T-cell (primary cell): Measurements from ENCODE around the gene OPHN1. TPM values are rescaled to one million over a fixed set of nuclear protein-coding genes. Genes with fewer than 3 reads are reported as not detected.

ENCODE experiments used
- ATAC-seq, 4 experiments: fragments of 200-7000 bp in 3 of 4; fragments of 150-1000 bp in 1 of 4; cut with Tn5 transposase; replicated peaks in 1 of 4; 1 replicate in 3 of 4; 2 replicates in 1 of 4; pipeline ENCODE4 v1.10.0; 2021; ENCODE audit warnings: moderate library complexity in 3 of 4, mild to moderate bottlenecking in 2 of 4, moderate number of reproducible peaks in 1 of 4
- CTCF ChIA-PET, 2 donors: fragments of 300-600 bp; sonication (Branson Sonifier 250); formaldehyde crosslinking; loops; one replicate each; lab custom pipeline; 2022; ENCODE audit warnings: antibody characterized with exemption in 2 of 2; lab: Charles Lee
- POLR2A ChIA-PET, 2 donors: fragments of 300-600 bp; sonication (Branson Sonifier 250); formaldehyde crosslinking; loops; one replicate each; lab custom pipeline; 2022; ENCODE audit warnings: antibody characterized with exemption in 2 of 2; lab: Charles Lee
- DNase-seq, 35 experiments: peaks; one replicate each; pipeline versions ENCODE4 v3.0.0 to v3.0.0-alpha.2; 2013 to 2023
- H3K27ac ChIP-seq: one replicate; pipeline ENCODE4 v1.5.1; 2013; ENCODE audit warnings: low read length
- H3K27me3 ChIP-seq, 2 experiments: replicated peaks in 1 of 2; 1 replicate in 1 of 2; 2 replicates in 1 of 2; pipeline versions ENCODE4 v1.6.1 to v1.7.0; 2013; ENCODE audit warnings: low read length in 1 of 2, mixed read lengths in 1 of 2; ENCODE audit not compliant: control insufficient read depth in 2 of 2, insufficient read depth in 2 of 2; ENCODE audit errors: extremely low read depth in 1 of 2
- H3K36me3 ChIP-seq, 2 donors: 1 replicate in 1 of 2; 2 replicates in 1 of 2; pipeline versions ENCODE4 v1.6.1 to v1.7.0; 2013; ENCODE audit warnings: low read length in 1 of 2; ENCODE audit not compliant: control insufficient read depth in 2 of 2, insufficient read depth in 1 of 2; ENCODE audit errors: extremely low read depth in 1 of 2
- H3K4me1 ChIP-seq, 2 experiments: 1 replicate in 1 of 2; 2 replicates in 1 of 2; pipeline versions ENCODE4 v1.6.1 to v1.7.0; 2013; ENCODE audit warnings: low read length in 2 of 2, mixed read lengths in 1 of 2; ENCODE audit not compliant: insufficient read depth in 2 of 2, control insufficient read depth in 1 of 2; ENCODE audit errors: extremely low read depth in 1 of 2
- H3K4me3 ChIP-seq, 2 donors: 1 replicate in 1 of 2; 2 replicates in 1 of 2; pipeline versions ENCODE4 v1.5.1 to v1.7.0; 2013; ENCODE audit warnings: mild to moderate bottlenecking in 2 of 2, low read length in 1 of 2, moderate library complexity in 1 of 2; ENCODE audit not compliant: control insufficient read depth in 1 of 2; ENCODE audit errors: extremely low read depth in 1 of 2
- H3K9me3 ChIP-seq: 2 replicates; pipeline ENCODE4 v1.7.0; 2013
- H3K27ac Mint-ChIP-seq, 2 donors: one replicate each; pipeline ENCODE4 v1.8.0; 2020 to 2021; ENCODE audit warnings: mild to moderate bottlenecking in 2 of 2, mixed read lengths in 2 of 2
- H3K27me3 Mint-ChIP-seq, 2 donors: one replicate each; pipeline ENCODE4 v1.8.0; 2021 to 2022; ENCODE audit warnings: mixed read lengths in 2 of 2
- H3K36me3 Mint-ChIP-seq: one replicate; pipeline ENCODE4 v1.8.0; 2021; ENCODE audit warnings: mixed read lengths
- H3K4me1 Mint-ChIP-seq, 3 donors: one replicate each; pipeline ENCODE4 v1.8.0; 2020 to 2022; ENCODE audit warnings: mixed read lengths in 3 of 3, mild to moderate bottlenecking in 1 of 3
- H3K4me3 Mint-ChIP-seq, 3 donors: one replicate each; pipeline ENCODE4 v1.8.0; 2020 to 2022; ENCODE audit warnings: mild to moderate bottlenecking in 3 of 3, mixed read lengths in 3 of 3, moderate library complexity in 3 of 3
- H3K9me3 Mint-ChIP-seq, 3 donors: one replicate each; pipeline ENCODE4 v1.8.0; 2020 to 2022; ENCODE audit warnings: mixed read lengths in 3 of 3
- WGBS: methylation state at CpG from one replicate; pipeline ENCODE4 v1.1.5; 2013; ENCODE audit warnings: missing lambda C conversion rate; ENCODE audit not compliant: insufficient coverage; 5-methylcytosine and 5-hydroxymethylcytosine counted together
- total RNA-seq, 35 experiments: library from RNA in 6 of 35; stranded (reverse) in 6 of 35; fragments of 120-200 nt in 1 of 35; gene quantifications; one replicate each; pipeline versions ENCODE4 v1.2.1 to v1.2.4 and lab custom pipeline; 2013 to 2026

Gene OPHN1, protein sequence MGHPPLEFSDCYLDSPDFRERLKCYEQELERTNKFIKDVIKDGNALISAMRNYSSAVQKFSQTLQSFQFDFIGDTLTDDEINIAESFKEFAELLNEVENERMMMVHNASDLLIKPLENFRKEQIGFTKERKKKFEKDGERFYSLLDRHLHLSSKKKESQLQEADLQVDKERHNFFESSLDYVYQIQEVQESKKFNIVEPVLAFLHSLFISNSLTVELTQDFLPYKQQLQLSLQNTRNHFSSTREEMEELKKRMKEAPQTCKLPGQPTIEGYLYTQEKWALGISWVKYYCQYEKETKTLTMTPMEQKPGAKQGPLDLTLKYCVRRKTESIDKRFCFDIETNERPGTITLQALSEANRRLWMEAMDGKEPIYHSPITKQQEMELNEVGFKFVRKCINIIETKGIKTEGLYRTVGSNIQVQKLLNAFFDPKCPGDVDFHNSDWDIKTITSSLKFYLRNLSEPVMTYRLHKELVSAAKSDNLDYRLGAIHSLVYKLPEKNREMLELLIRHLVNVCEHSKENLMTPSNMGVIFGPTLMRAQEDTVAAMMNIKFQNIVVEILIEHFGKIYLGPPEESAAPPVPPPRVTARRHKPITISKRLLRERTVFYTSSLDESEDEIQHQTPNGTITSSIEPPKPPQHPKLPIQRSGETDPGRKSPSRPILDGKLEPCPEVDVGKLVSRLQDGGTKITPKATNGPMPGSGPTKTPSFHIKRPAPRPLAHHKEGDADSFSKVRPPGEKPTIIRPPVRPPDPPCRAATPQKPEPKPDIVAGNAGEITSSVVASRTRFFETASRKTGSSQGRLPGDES
- under 1 TPM; 0.07 to 0.25 (median 0.15) TPM for total RNA-seq
- 0.09 TPM for total RNA-seq (2013)
- 0 to 0.89 (median 0.23) reads per million in 29 experiments for total RNA-seq (lab: John Stamatoyannopoulos, UW)

DNA sequence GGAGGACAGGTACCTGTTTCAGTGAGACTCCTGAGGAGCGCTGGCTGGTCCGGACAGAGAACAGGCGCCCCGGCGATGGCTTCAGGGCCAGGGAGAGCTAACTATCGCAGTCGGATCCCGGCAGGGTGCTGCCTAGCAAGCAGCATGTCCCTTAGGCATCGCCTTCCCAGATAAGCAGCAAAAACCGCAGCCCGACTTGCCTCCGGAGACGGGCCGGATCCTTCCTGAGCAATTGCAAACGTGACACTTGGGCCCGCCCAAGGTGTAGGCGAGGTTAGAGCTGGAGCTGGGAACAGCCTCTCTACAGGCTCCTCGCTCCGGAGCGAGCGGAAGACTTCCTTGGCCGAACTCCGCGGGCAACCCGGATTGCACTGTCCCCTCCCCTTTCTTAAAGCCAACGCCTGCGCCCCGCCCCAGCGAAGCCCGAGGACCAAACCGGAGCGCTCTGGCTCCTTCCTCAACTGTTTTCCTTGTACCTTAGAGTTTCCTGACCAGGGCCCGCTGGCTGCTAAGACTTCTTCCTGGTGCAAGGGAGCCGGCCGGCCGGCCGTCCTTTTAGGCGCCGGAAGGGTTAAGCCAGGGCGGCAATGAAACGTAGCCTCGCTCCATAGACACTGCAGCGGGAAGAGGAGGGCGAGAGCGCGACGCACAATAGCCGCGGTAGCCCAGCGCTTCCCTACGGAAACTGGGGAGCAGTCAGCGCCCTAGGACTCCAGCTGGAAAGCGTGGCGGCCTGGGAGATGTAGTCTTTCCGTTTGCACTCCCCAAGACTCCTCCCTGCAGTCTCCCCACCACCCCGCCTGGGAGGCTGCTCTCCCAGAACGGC is at the start of gene OPHN1:
OPHN1 (minus strand) TSS at position 341 of the 826 bp plus-strand sequence. CDS start 475 bp downstream, outside the sequence.
- H3K4me1 Mint-ChIP-seq: peaks cover 5 to 17% (median 7%) of the 10 kb centered on the region in 3 donors
- Histone ChIP-seq H3K4me1 (peaks cover 2 to 15% of the 10 kb centered on the region in 2 experiments), H3K27ac (no peak within 1 kb of the TSS), H3K36me3 (no peaks in the 10 kb centered on the region), H3K9me3 (no peaks in the 10 kb centered on the region), H3K27me3 (peaks cover 0 to 27% of the 10 kb centered on the region in 2 experiments), H3K4me3 (peak within 1 kb of the TSS; percentile 43 to 57)
- ATAC-seq: peak in 1 of 4 experiments; percentile 32
- no peak for DNase-seq
- POLR2A ChIA-PET: no interaction called here
- H3K27ac Mint-ChIP-seq: no peak within 1 kb of the TSS
- 2% methylated on average over 35 of the region's 57 CpGs for WGBS
- CTCF ChIA-PET: interaction anchor here in 1 of 2 donors (0.6 kb wide), 1 partner anchor 31 kb away, joined by 4 read pairs; no protein-coding TSS in a partner anchor
- H3K4me3 Mint-ChIP-seq: peak within 1 kb of the TSS; percentile 72 to 83 (median 74)
- no peaks in the 10 kb centered on the region for H3K9me3 Mint-ChIP-seq
- H3K27me3 Mint-ChIP-seq: peaks cover 45 to 52% of the 10 kb centered on the region in 2 donors
- H3K36me3 Mint-ChIP-seq: no peaks in the 10 kb centered on the region

DNA sequence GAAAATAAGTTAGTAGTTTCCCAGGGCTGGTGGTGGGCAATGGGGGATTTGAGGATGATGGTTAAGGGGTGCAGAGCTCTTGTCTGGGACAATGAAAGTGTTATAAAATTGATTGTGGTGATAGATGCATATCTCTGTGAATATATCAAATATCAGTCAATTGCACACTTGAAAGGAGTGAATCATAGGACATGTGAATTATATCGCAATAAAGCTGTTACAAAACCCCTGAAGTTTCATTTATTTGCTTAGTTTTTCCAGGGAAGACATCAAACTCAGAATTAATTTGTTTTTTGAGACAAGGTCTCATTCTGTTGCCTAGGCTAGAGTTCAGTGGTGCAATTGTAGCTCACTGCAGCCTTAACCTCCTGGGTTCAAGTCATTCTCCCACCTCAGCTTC is 47.7 kb upstream of the OPHN1 start:
- no peak for DNase-seq
- Histone ChIP-seq H3K4me3 (no peak overlapping the region), H3K9me3 (no peaks in the 10 kb centered on the region), H3K27ac (no peak overlapping the region), H3K36me3 (no peaks in the 10 kb centered on the region), H3K4me1 (no peaks in the 10 kb centered on the region), H3K27me3 (peaks cover 0 to 3% of the 10 kb centered on the region in 2 experiments)
- Mint-ChIP-seq H3K4me3 (no peak overlapping the region), H3K4me1 (no peaks in the 10 kb centered on the region), H3K27me3 (peaks cover 3 to 16% of the 10 kb centered on the region in 2 donors), H3K27ac (no peak overlapping the region), H3K9me3 (no peaks in the 10 kb centered on the region), H3K36me3 (no peaks in the 10 kb centered on the region)
- CTCF ChIA-PET: interaction anchor here (0.5 to 0.7 kb wide), 2 partner anchors 36 to 1892 kb away, joined by 3 read pairs; no protein-coding TSS in a partner anchor
- no CpG with 5 or more reads among the region's 1 CpG for WGBS
- ATAC-seq: no peak
- POLR2A ChIA-PET: no interaction called here

DNA sequence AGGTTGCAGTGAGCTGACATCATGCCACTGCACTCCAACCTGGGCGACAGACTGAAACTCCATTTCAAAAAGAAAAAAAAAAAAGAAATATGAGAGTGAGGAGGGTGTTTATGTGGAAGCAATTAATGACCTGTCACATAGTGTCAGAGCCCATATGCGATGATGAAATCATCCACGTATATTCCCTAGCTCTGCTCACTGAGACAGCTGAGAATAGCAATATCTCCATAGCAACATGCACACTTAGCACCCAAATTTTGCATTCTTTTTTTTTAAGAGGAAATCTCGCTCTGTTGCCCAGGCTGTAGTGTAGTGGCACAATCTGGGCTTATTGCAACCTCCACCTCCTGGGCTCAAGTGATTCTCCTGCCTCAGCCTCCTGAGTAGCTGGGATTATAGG is 31.5 kb upstream of the OPHN1 start:
- ATAC-seq (no peak), DNase-seq (no peak)
- H3K27me3 ChIP-seq: no peaks in the 10 kb centered on the region
- no peak overlapping the region for H3K27ac Mint-ChIP-seq
- ChIA-PET CTCF (interaction anchor here (0.6 to 0.7 kb wide), 3 partner anchors 31 to 73 kb away, joined by 4 to 5 read pairs (median 5); no protein-coding TSS in a partner anchor), POLR2A (no interaction called here)
- H3K36me3 Mint-ChIP-seq: no peaks in the 10 kb centered on the region
- H3K27me3 Mint-ChIP-seq: peaks cover 0 to 13% of the 10 kb centered on the region in 2 donors
- no peaks in the 10 kb centered on the region for H3K4me1 ChIP-seq
- peaks cover 0 to 3% (median 0%) of the 10 kb centered on the region in 3 donors for H3K4me1 Mint-ChIP-seq
- no peak overlapping the region for H3K27ac ChIP-seq
- no peaks in the 10 kb centered on the region for H3K9me3 ChIP-seq
- no peaks in the 10 kb centered on the region for H3K9me3 Mint-ChIP-seq
- no peak overlapping the region for H3K4me3 Mint-ChIP-seq
- WGBS: 33% methylated on average over 1 of the region's 4 CpGs
- no peak overlapping the region for H3K4me3 ChIP-seq
- H3K36me3 ChIP-seq: no peaks in the 10 kb centered on the region

DNA sequence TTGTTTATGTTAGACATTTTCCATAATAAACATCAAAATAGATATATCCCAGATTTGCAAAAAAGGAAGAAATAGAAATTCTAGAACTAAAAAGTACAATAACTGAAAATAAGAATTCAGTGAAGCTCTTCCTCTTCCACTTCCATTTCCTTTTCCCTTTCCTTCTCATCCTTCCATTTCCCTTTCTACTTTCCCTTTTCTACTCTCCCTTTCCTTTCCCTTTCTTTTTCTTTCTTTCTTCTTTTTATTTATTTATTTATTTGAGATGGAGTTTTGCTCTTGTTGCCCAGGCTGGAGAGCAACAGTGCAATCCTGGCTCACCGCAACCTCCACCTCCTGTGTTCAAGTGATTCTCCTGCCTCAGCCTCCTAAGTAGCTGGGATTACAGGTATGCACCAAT is 30.6 kb upstream of the OPHN1 start:
- WGBS: no CpG with 5 or more reads among the region's 1 CpG
- Histone ChIP-seq H3K9me3 (no peaks in the 10 kb centered on the region), H3K4me1 (no peaks in the 10 kb centered on the region), H3K27me3 (no peaks in the 10 kb centered on the region), H3K4me3 (no peak overlapping the region), H3K27ac (no peak overlapping the region), H3K36me3 (no peaks in the 10 kb centered on the region)
- H3K4me3 Mint-ChIP-seq: no peak overlapping the region
- DNase-seq: no peak
- H3K4me1 Mint-ChIP-seq: peaks cover 0 to 3% (median 0%) of the 10 kb centered on the region in 3 donors
- POLR2A ChIA-PET: no interaction called here
- H3K36me3 Mint-ChIP-seq: no peaks in the 10 kb centered on the region
- peaks cover 0 to 13% of the 10 kb centered on the region in 2 donors for H3K27me3 Mint-ChIP-seq
- CTCF ChIA-PET: no interaction called here
- ATAC-seq: no peak
- H3K9me3 Mint-ChIP-seq: no peaks in the 10 kb centered on the region
- no peak overlapping the region for H3K27ac Mint-ChIP-seq

DNA sequence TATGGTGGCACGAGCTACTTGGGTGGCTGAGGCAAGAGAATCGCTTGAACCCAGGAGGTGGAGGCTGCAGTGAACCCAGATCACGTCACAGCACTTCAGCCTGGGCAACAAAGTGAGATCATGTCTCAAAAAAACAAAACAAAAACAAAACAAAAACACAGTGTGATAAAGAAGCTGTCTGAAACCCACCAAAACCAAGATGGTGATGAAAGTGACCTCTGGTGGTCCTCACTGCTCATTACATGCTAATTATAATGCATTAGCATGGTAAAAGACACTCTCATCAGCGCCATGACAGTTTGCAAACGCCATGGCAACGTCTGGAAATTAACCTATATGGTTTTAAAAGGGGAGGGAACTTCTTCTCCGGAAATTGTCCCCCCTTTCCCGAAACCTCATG is 29.4 kb upstream of the OPHN1 start:
- Mint-ChIP-seq H3K27me3 (peaks cover 0 to 13% of the 10 kb centered on the region in 2 donors), H3K27ac (no peak overlapping the region), H3K9me3 (no peaks in the 10 kb centered on the region), H3K36me3 (no peaks in the 10 kb centered on the region), H3K4me1 (peaks cover 0 to 3% (median 0%) of the 10 kb centered on the region in 3 donors), H3K4me3 (no peak overlapping the region)
- H3K36me3 ChIP-seq: no peaks in the 10 kb centered on the region
- ChIA-PET POLR2A (no interaction called here), CTCF (interaction anchor here (0.7 to 1.5 kb wide), 2 partner anchors 266 to 738 kb away, joined by 4 read pairs; no protein-coding TSS in a partner anchor)
- H3K27me3 ChIP-seq: no peaks in the 10 kb centered on the region
- H3K9me3 ChIP-seq: no peaks in the 10 kb centered on the region
- no peak overlapping the region for H3K4me3 ChIP-seq
- ATAC-seq (peak in 1 of 4 experiments; percentile 36), DNase-seq (peak in 14 of 35 experiments; percentile 0 to 39 (median 2))
- WGBS: 20% methylated on average over 1 of the region's 8 CpGs
- H3K27ac ChIP-seq: no peak overlapping the region
- H3K4me1 ChIP-seq: no peaks in the 10 kb centered on the region
